ENCODE data around the gene AARS2.

AARS2 gene

GRCh38 chr6:44305200-44305725 lies 7.9 kb downstream of the AARS2 start:
- Histone ChIP-seq H3K36me3 (peaks cover 90% of the 10 kb centered on the region), H3K27me3 (no peaks in the 10 kb centered on the region), H3K9me3 (no peaks in the 10 kb centered on the region), H3K4me3 (ENCODE audit: low read depth, low read length) (no peak overlapping the region), H3K4me1 (no peaks in the 10 kb centered on the region)
- TF ChIP-seq, protein P1, sequence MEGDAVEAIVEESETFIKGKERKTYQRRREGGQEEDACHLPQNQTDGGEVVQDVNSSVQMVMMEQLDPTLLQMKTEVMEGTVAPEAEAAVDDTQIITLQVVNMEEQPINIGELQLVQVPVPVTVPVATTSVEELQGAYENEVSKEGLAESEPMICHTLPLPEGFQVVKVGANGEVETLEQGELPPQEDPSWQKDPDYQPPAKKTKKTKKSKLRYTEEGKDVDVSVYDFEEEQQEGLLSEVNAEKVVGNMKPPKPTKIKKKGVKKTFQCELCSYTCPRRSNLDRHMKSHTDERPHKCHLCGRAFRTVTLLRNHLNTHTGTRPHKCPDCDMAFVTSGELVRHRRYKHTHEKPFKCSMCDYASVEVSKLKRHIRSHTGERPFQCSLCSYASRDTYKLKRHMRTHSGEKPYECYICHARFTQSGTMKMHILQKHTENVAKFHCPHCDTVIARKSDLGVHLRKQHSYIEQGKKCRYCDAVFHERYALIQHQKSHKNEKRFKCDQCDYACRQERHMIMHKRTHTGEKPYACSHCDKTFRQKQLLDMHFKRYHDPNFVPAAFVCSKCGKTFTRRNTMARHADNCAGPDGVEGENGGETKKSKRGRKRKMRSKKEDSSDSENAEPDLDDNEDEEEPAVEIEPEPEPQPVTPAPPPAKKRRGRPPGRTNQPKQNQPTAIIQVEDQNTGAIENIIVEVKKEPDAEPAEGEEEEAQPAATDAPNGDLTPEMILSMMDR (IDR thresholded peaks at IDR 0.05; ENCODE audit: low read depth, low read length), result no peak
- no peak for DNase-seq

GRCh38 chr6:44304282-44305199 lies 8.6 kb downstream of the AARS2 start:
- no peaks in the 10 kb centered on the region for H3K9me3 ChIP-seq
- H3K36me3 ChIP-seq, result peaks cover 86% of the 10 kb centered on the region
- peak; percentile 64 for DNase-seq
- no peak overlapping the region for H3K4me3 ChIP-seq (ENCODE audit: low read depth, low read length)
- no peaks in the 10 kb centered on the region for H3K27me3 ChIP-seq
- H3K4me1 ChIP-seq, result no peaks in the 10 kb centered on the region
- TF ChIP-seq, protein P1 (IDR thresholded peaks at IDR 0.05; ENCODE audit: low read depth, low read length), result peak; percentile 87

- no peaks in the 10 kb centered on the region for H3K4me1 ChIP-seq
These were observed 9.3 kb downstream of the AARS2 start for GRCh38 chr6:44303842-44304241.

GRCh38 chr6:44302856-44303255 lies 10.3 kb downstream of the AARS2 start:
- Histone ChIP-seq H3K27me3 (no peaks in the 10 kb centered on the region), H3K9me3 (no peaks in the 10 kb centered on the region), H3K4me3 (ENCODE audit: low read depth, low read length) (no peak overlapping the region), H3K4me1 (peaks cover 5% of the 10 kb centered on the region; the same call in 1 of the 2 replicates), H3K36me3 (peaks cover 75% of the 10 kb centered on the region)
- TF ChIP-seq, protein P1 (IDR thresholded peaks at IDR 0.05; ENCODE audit: low read depth, low read length), result no peak
- no peak for DNase-seq

More at GRCh38 chr6:44303842-44304241, 9.3 kb downstream of the AARS2 start:
- TF ChIP-seq, protein P1 (IDR thresholded peaks at IDR 0.05; ENCODE audit: low read depth, low read length), result no peak
- Histone ChIP-seq H3K27me3 (no peaks in the 10 kb centered on the region), H3K36me3 (peaks cover 79% of the 10 kb centered on the region), H3K9me3 (no peaks in the 10 kb centered on the region), H3K4me3 (ENCODE audit: low read depth, low read length) (no peak overlapping the region)
- no peak for DNase-seq

- TF ChIP-seq, protein P1 (IDR thresholded peaks at IDR 0.05; ENCODE audit: low read depth, low read length), result no peak
- Histone ChIP-seq H3K36me3 (peaks cover 67% of the 10 kb centered on the region), H3K4me3 (ENCODE audit: low read depth, low read length) (no peak overlapping the region), H3K9me3 (no peaks in the 10 kb centered on the region), H3K4me1 (peaks cover 5% of the 10 kb centered on the region; the same call in 1 of the 2 replicates), H3K27me3 (no peaks in the 10 kb centered on the region)
- no peak for DNase-seq
These were observed 11.2 kb downstream of the AARS2 start for GRCh38 chr6:44301782-44302564.

Measured in BE2C (cell line).